Panc1 (cell line): ENCODE results near the gene TBL1Y. TPM values are rescaled to one million over a fixed set of nuclear protein-coding genes. Genes with fewer than 3 reads are reported as not detected.
"Not testable (repeated sequence)": the region's sequence is repeated elsewhere in the genome, so short reads cannot be mapped to it uniquely, and the experiment has no call there.

ENCODE experiments used
- ATAC-seq: fragments of 200-7000 bp; cut with Tn5 transposase; 2 replicates; pipeline ENCODE4 v1.9.1; 2020; ENCODE audit warnings: mild to moderate bottlenecking, moderate library complexity
- BruUV-seq: library from RNA; stranded (reverse); fragments of 400-500 nt; replicated peaks from 2 replicates; lab custom pipeline; 2021; lab: Mats Ljungman, UMichigan
- CTCF ChIA-PET: fragments of 300-600 bp; sonication (Branson Sonifier 250); formaldehyde crosslinking; loops from one replicate; lab custom pipeline; 2022; ENCODE audit warnings: antibody characterized with exemption; lab: Charles Lee
- POLR2A ChIA-PET: fragments of 300-600 bp; sonication (Branson Sonifier 250); formaldehyde crosslinking; loops from one replicate; lab custom pipeline; 2022; ENCODE audit warnings: antibody characterized with exemption; lab: Charles Lee
- DNase-seq: peaks from one replicate; pipeline ENCODE4 v3.0.0-alpha.2; 2010; ENCODE audit warnings: low read depth, low spot score
- H3K27ac ChIP-seq: 2 replicates; pipeline ENCODE4 v1.5.1; 2011; ENCODE audit warnings: mild to moderate bottlenecking, low read length, inconsistent platforms
- H3K27me3 ChIP-seq: fragments of 200-500 bp; sonication (Bioruptor generic); 2 replicates; pipeline ENCODE4 v1.6.0; 2014; ENCODE audit warnings: low read length, inconsistent platforms; ENCODE audit not compliant: control insufficient read depth, insufficient read depth
- H3K36me3 ChIP-seq: fragments of 200-500 bp; sonication (Bioruptor generic); 2 replicates; pipeline ENCODE4 v1.5.1; 2014; ENCODE audit warnings: inconsistent platforms, mild to moderate bottlenecking, low read length, moderate library complexity; ENCODE audit not compliant: control insufficient read depth, insufficient read depth
- H3K4me1 ChIP-seq: 2 replicates; pipeline ENCODE4 v1.5.1; 2011; ENCODE audit warnings: inconsistent platforms, mild to moderate bottlenecking, low read length, moderate library complexity; ENCODE audit not compliant: control insufficient read depth, insufficient read depth
- H3K4me3 ChIP-seq, 2 experiments: 2 replicates each; pipeline ENCODE4 v1.5.1; 2011 to 2012; ENCODE audit warnings: low read depth in 2 of 2, low read length in 2 of 2, mild to moderate bottlenecking in 2 of 2, inconsistent platforms in 1 of 2, moderate library complexity in 1 of 2
- H3K9me3 ChIP-seq: fragments of 200-500 bp; sonication (Bioruptor generic); 2 replicates; pipeline ENCODE4 v1.5.1; 2014; ENCODE audit warnings: low read depth, mild to moderate bottlenecking, inconsistent platforms, low read length, moderate library complexity; ENCODE audit not compliant: control insufficient read depth, insufficient read depth
- POLR2AphosphoS5 ChIP-seq: IDR thresholded peaks from 2 replicates; pipeline ENCODE4 v1.6.1; 2012; ENCODE audit warnings: mild to moderate bottlenecking, low read depth, low read length, moderate library complexity
- SIN3A ChIP-seq: IDR thresholded peaks from 2 replicates; pipeline ENCODE4 v1.6.1; 2012; ENCODE audit warnings: low read depth, mild to moderate bottlenecking, low read length, moderate library complexity, borderline replicate concordance; ENCODE audit not compliant: insufficient read depth
- TCF7L2 ChIP-seq: IDR thresholded peaks from 2 replicates; pipeline ENCODE4 v1.6.1; 2011; ENCODE audit warnings: mild to moderate bottlenecking, low read depth, low read length, inconsistent platforms
- in situ Hi-C: cut with HindIII; loops from 2 replicates; pipeline ENCODE4 v1.10.0; 2016; ENCODE audit warnings: low sequenced_read_pairs, low pct_unique_long_range_greater_than_20kb
- intact Hi-C: fragments of 100-400 bp; cut with micrococcal nuclease; formaldehyde crosslinking; loops from one replicate; pipeline ENCODE4 v1.10.0; 2022; ENCODE audit not compliant: unreplicated experiment
- total RNA-seq: library from RNA; stranded (reverse); gene quantifications from one replicate; pipeline ENCODE4 v1.2.1, GENCODE V29; 2021; ENCODE audit not compliant: unreplicated experiment
- TF ChIP-seq, protein P1 (sequence below): fragments of 450-650 bp; IDR thresholded peaks from 2 replicates; pipeline ENCODE4 v1.5.1; 2017; ENCODE audit warnings: mild to moderate bottlenecking
- TF ChIP-seq, protein P2 (sequence below), 2 experiments: IDR thresholded peaks; 2 replicates each; pipeline ENCODE4 v1.6.1; 2011 to 2012; ENCODE audit warnings: low read depth in 2 of 2, control low read depth in 1 of 2, low read length in 1 of 2, mild to moderate bottlenecking in 1 of 2, moderate library complexity in 1 of 2; ENCODE audit not compliant: insufficient read depth in 1 of 2

The TBL1Y gene
- total RNA-seq, 1 experiment from 2014 or later: not detected

GRCh38 chrY:7056886-7057285, 146.4 kb downstream of the TBL1Y start:
- no peaks in the 10 kb centered on the region for H3K9me3 ChIP-seq
- intact Hi-C loops (no loop called here), in situ Hi-C loops (no loop called here)
- H3K27ac ChIP-seq: no peak overlapping the region
- DNase-seq (no peak), ATAC-seq (no peak)
- H3K27me3 ChIP-seq: no peaks in the 10 kb centered on the region
- no TSS peak for BruUV-seq
- no peaks in the 10 kb centered on the region for H3K36me3 ChIP-seq
- H3K4me3 ChIP-seq: no peak overlapping the region
- no peaks in the 10 kb centered on the region for H3K4me1 ChIP-seq
- TF ChIP-seq POLR2AphosphoS5 (no peak), SIN3A (no peak)
- TF ChIP-seq, protein P1, sequence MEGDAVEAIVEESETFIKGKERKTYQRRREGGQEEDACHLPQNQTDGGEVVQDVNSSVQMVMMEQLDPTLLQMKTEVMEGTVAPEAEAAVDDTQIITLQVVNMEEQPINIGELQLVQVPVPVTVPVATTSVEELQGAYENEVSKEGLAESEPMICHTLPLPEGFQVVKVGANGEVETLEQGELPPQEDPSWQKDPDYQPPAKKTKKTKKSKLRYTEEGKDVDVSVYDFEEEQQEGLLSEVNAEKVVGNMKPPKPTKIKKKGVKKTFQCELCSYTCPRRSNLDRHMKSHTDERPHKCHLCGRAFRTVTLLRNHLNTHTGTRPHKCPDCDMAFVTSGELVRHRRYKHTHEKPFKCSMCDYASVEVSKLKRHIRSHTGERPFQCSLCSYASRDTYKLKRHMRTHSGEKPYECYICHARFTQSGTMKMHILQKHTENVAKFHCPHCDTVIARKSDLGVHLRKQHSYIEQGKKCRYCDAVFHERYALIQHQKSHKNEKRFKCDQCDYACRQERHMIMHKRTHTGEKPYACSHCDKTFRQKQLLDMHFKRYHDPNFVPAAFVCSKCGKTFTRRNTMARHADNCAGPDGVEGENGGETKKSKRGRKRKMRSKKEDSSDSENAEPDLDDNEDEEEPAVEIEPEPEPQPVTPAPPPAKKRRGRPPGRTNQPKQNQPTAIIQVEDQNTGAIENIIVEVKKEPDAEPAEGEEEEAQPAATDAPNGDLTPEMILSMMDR: no peak
- TF ChIP-seq, protein P2, sequence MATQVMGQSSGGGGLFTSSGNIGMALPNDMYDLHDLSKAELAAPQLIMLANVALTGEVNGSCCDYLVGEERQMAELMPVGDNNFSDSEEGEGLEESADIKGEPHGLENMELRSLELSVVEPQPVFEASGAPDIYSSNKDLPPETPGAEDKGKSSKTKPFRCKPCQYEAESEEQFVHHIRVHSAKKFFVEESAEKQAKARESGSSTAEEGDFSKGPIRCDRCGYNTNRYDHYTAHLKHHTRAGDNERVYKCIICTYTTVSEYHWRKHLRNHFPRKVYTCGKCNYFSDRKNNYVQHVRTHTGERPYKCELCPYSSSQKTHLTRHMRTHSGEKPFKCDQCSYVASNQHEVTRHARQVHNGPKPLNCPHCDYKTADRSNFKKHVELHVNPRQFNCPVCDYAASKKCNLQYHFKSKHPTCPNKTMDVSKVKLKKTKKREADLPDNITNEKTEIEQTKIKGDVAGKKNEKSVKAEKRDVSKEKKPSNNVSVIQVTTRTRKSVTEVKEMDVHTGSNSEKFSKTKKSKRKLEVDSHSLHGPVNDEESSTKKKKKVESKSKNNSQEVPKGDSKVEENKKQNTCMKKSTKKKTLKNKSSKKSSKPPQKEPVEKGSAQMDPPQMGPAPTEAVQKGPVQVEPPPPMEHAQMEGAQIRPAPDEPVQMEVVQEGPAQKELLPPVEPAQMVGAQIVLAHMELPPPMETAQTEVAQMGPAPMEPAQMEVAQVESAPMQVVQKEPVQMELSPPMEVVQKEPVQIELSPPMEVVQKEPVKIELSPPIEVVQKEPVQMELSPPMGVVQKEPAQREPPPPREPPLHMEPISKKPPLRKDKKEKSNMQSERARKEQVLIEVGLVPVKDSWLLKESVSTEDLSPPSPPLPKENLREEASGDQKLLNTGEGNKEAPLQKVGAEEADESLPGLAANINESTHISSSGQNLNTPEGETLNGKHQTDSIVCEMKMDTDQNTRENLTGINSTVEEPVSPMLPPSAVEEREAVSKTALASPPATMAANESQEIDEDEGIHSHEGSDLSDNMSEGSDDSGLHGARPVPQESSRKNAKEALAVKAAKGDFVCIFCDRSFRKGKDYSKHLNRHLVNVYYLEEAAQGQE (IDR thresholded peaks at IDR 0.05; ENCODE audit: insufficient read depth in 1 of 2, low read depth in 2 of 2, low read length in 1 of 2): no peak
- ChIA-PET POLR2A (no interaction called here), CTCF (no interaction called here)

- in situ Hi-C loops (no loop called here), intact Hi-C loops (no loop called here)
- Histone ChIP-seq H3K27me3 (no peaks in the 10 kb centered on the region), H3K27ac (no peak overlapping the region), H3K4me1 (no peaks in the 10 kb centered on the region), H3K9me3 (no peaks in the 10 kb centered on the region), H3K36me3 (no peaks in the 10 kb centered on the region), H3K4me3 (no peak overlapping the region)
- ChIA-PET POLR2A (no interaction called here), CTCF (no interaction called here)
- DNase-seq (no peak), ATAC-seq (no peak)
- no peak for TF ChIP-seq POLR2AphosphoS5
- no peak for TF ChIP-seq TCF7L2
- TF ChIP-seq, protein P2 (IDR thresholded peaks at IDR 0.05; ENCODE audit: insufficient read depth in 1 of 2, low read depth in 2 of 2, low read length in 1 of 2): no peak
- no peak for TF ChIP-seq SIN3A
- TF ChIP-seq, protein P1: no peak
- no TSS peak for BruUV-seq
Observed at GRCh38 chrY:7078725-7079124, 168.2 kb downstream of the TBL1Y start.

DNA sequence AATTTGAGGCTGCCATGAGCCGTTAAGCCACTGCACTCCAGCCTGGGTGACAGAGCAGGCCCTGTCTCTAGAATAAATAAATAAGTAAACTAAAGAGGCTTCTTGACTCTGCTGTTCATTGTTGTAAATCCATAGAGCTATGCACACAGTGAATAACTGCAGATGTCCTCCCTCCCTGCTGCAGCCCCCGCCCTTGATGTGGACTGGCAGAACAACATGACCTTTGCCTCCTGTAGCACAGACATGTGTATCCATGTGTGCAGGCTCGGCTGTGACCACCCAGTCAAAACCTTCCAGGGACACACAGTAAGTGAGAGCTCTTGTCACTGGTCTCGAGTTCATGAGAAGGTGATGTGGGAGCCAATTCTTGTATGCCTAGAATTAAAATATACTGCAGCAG, 170.1 kb downstream of the TBL1Y start:
- in situ Hi-C loops, BruUV-seq, H3K27ac ChIP-seq, H3K4me1 ChIP-seq, CTCF ChIA-PET, ATAC-seq, DNase-seq, H3K4me3 ChIP-seq, intact Hi-C loops, H3K9me3 ChIP-seq, H3K27me3 ChIP-seq, H3K36me3 ChIP-seq, POLR2A ChIA-PET: not testable (repeated sequence)
